HEK293T (cell line): ENCODE results near the gene TCP11L2.

Source experiments
- CTCF ChIA-PET: fragments of 350-600 bp; formaldehyde crosslinking; extraction: SDS; loops from one replicate; lab custom pipeline; 2021; ENCODE audit warnings: antibody characterized with exemption, inconsistent platforms; lab: Yijun Ruan, JAX
- POLR2A ChIA-PET: fragments of 350-600 bp; formaldehyde crosslinking; extraction: SDS; loops from one replicate; lab custom pipeline; 2020; ENCODE audit warnings: antibody characterized with exemption, inconsistent platforms; lab: Yijun Ruan, JAX
- DNase-seq: peaks from one replicate; pipeline ENCODE4 v3.0.0; 2012; ENCODE audit warnings: mixed read lengths; ENCODE audit errors: extremely low spot score
- ARNT ChIP-seq: fragments of 450-650 bp; IDR thresholded peaks from 2 replicates; pipeline ENCODE4 v1.6.1; 2017; ENCODE audit warnings: mild to moderate bottlenecking
- BHLHE40 ChIP-seq: fragments of 450-650 bp; IDR thresholded peaks from 2 replicates; pipeline ENCODE4 v1.6.1; 2016; ENCODE audit warnings: mild to moderate bottlenecking, moderate library complexity, borderline replicate concordance
- CTBP1 ChIP-seq: fragments of 450-650 bp; IDR thresholded peaks from 2 replicates; pipeline ENCODE4 v1.6.1; 2016; ENCODE audit warnings: borderline replicate concordance
- ELF4 ChIP-seq: fragments of 450-650 bp; IDR thresholded peaks from 2 replicates; pipeline ENCODE4 v1.6.1; 2017; ENCODE audit warnings: antibody characterized with exemption
- FOXA1 ChIP-seq: fragments of 450-650 bp; IDR thresholded peaks from 2 replicates; pipeline ENCODE4 v1.6.1; 2016; ENCODE audit warnings: mild to moderate bottlenecking
- FOXK2 ChIP-seq: fragments of 450-650 bp; IDR thresholded peaks from 2 replicates; pipeline ENCODE4 v1.6.1; 2016; ENCODE audit warnings: mild to moderate bottlenecking
- FOXM1 ChIP-seq: fragments of 450-650 bp; IDR thresholded peaks from 2 replicates; pipeline ENCODE4 v1.6.1; 2017; ENCODE audit warnings: mild to moderate bottlenecking, borderline replicate concordance
- HDGF ChIP-seq: fragments of 450-650 bp; IDR thresholded peaks from 2 replicates; pipeline ENCODE4 v1.6.1; 2017; ENCODE audit warnings: antibody characterized with exemption, borderline replicate concordance
- L3MBTL2 ChIP-seq: fragments of 450-650 bp; conservative IDR thresholded peaks from 2 replicates; pipeline ENCODE4 v1.6.1; 2016; ENCODE audit warnings: mild to moderate bottlenecking
- LEF1 ChIP-seq: fragments of 450-650 bp; IDR thresholded peaks from 2 replicates; pipeline ENCODE4 v1.6.1; 2017; ENCODE audit warnings: mild to moderate bottlenecking, borderline replicate concordance
- NFRKB ChIP-seq: fragments of 450-650 bp; IDR thresholded peaks from 2 replicates; pipeline ENCODE4 v1.6.1; 2016; ENCODE audit warnings: mild to moderate bottlenecking, moderate library complexity
- PKNOX1 ChIP-seq: fragments of 450-650 bp; IDR thresholded peaks from 2 replicates; pipeline ENCODE4 v1.6.1; 2016
- SP1 ChIP-seq: fragments of 450-650 bp; IDR thresholded peaks from 2 replicates; pipeline ENCODE4 v1.6.1; 2017
- SUZ12 ChIP-seq: fragments of 450-650 bp; IDR thresholded peaks from 2 replicates; pipeline ENCODE4 v1.6.1; 2016; ENCODE audit warnings: mild to moderate bottlenecking
- TARDBP ChIP-seq: fragments of 450-650 bp; IDR thresholded peaks from 2 replicates; pipeline ENCODE4 v1.6.1; 2016
- ZNF384 ChIP-seq: fragments of 450-650 bp; IDR thresholded peaks from 2 replicates; pipeline ENCODE4 v1.6.1; 2016

Gene TCP11L2

DNA sequence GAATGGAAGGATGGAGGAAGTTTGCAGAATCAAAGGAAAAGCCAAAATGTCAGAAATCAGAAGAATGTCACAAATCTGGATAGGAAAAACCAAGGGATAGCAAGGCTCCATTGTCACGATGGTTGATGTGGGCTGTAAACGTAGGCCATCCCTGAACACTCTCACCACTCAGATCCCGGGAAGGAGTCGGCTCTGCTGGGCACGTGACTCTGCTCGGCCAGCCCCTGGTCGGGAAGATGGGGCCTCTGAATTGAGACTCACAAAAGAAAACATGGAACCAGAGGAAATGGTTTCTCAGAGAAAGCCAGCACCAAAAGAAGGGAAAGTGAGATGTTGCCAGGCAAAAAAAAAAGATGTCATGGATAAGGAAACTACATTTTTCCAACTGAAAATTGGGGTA, 26.2 kb downstream of the TCP11L2 start:
- ChIA-PET POLR2A (no interaction called here), CTCF (no interaction called here)
- TF ChIP-seq ZNF384 (no peak), SP1 (no peak), ELF4 (no peak), CTBP1 (no peak), NFRKB (no peak), FOXA1 (no peak), FOXK2 (no peak), L3MBTL2 (no peak), PKNOX1 (no peak), ARNT (no peak), BHLHE40 (no peak), SUZ12 (no peak), FOXM1 (no peak), LEF1 (no peak), HDGF (no peak), TARDBP (no peak)
- no peak for DNase-seq

GRCh38 chr12:106329231-106329982, 26.9 kb downstream of the TCP11L2 start:
- POLR2A ChIA-PET, result no interaction called here
- CTCF ChIA-PET, result no interaction called here
- no peak for TF ChIP-seq ELF4
- TF ChIP-seq BHLHE40, result no peak
- TF ChIP-seq PKNOX1, result peak; percentile 57
- TF ChIP-seq LEF1, result no peak
- no peak for TF ChIP-seq NFRKB
- no peak for TF ChIP-seq SUZ12
- no peak for TF ChIP-seq ARNT
- no peak for TF ChIP-seq FOXA1
- no peak for TF ChIP-seq CTBP1
- no peak for DNase-seq

DNA sequence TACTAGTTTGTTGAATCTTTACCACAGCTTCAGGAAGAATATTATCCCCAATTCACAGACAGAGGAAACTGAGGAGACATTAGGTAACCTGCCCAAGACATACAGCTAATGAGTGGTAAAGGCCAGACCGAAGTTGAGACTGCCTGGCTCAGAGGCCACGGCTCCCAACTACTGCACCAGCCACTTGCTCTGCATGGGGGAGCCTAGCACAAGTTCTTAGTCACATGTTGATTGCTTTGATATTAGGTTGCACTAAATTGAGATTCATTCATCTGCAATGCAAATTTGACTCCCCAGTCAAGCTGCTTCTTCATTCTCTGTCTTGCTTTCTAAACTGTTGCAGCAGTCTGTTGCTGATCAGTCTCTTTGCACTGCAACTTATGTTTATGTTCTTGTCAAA, 29.1 kb downstream of the TCP11L2 start:
- POLR2A ChIA-PET, result no interaction called here

DNA sequence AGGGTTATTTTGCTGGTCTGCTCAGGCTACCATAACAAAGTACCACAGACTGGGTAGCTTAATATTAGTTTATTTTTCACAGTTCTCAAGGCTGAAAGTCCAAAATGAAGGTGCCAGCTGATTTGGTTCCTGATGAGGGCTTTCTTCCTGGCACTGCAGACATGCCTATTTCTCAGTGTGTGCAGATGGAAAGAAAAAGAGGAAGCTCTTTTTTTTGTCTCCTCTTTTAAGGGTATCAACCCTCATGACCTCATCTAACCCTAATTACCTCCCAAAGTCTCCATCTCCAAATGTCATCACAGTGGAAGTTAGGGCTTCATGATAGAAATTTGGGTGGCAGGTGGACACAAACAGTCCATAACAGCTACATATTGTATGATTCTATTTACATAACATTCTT, 30.0 kb downstream of the TCP11L2 start:
- ChIA-PET POLR2A (no interaction called here), CTCF (interaction anchor here (0.5 kb wide), 1 partner anchor 49 kb away, joined by 7 read pairs; no protein-coding TSS in a partner anchor)
- TF ChIP-seq L3MBTL2 (no peak), FOXK2 (no peak), ZNF384 (no peak), TARDBP (no peak), PKNOX1 (no peak), SUZ12 (no peak), LEF1 (no peak), FOXA1 (no peak), FOXM1 (no peak)
- DNase-seq, result no peak

More for the DNA sequence above, 29.1 kb downstream of the TCP11L2 start:
- no peak for DNase-seq
- CTCF ChIA-PET, result no interaction called here
- TF ChIP-seq FOXK2 (no peak), TARDBP (no peak), PKNOX1 (no peak), SUZ12 (no peak), FOXM1 (no peak), LEF1 (no peak), ARNT (no peak), NFRKB (no peak), SP1 (no peak), BHLHE40 (no peak), CTBP1 (no peak), ZNF384 (no peak), L3MBTL2 (no peak), HDGF (no peak)

- ChIA-PET CTCF (interaction anchor here (0.5 to 1.1 kb wide), 2 partner anchors 25 to 50 kb away, joined by 3 to 7 read pairs; partner anchors contain the start of gene POLR3B), POLR2A (no interaction called here)
- TF ChIP-seq L3MBTL2, result no peak
- no peak for TF ChIP-seq LEF1
- TF ChIP-seq FOXK2, result no peak
- TF ChIP-seq FOXA1, result no peak
- no peak for TF ChIP-seq PKNOX1
- no peak for TF ChIP-seq SUZ12
- TF ChIP-seq NFRKB, result no peak
- TF ChIP-seq ARNT, result no peak
- TF ChIP-seq HDGF, result no peak
- TF ChIP-seq ZNF384, result no peak
- TF ChIP-seq TARDBP, result no peak
- TF ChIP-seq ELF4, result no peak
- TF ChIP-seq SP1, result no peak
- no peak for TF ChIP-seq CTBP1
- DNase-seq, result no peak
These were observed 30.5 kb downstream of the TCP11L2 start for GRCh38 chr12:106333010-106333409.
